IPS DF 6.9 (cell line): Measurements from ENCODE around the gene ERVV-1.
A peak's percentile ranks its signal among the peaks of the same experiment; 100 is the strongest.

Experiments used
- DNase-seq: peaks from one replicate; pipeline ENCODE4 v3.0.0-alpha.2; 2013; ENCODE audit warnings: low read depth, low spot score
- H3K27ac ChIP-seq: one replicate; pipeline ENCODE4 v1.5.1; 2013; ENCODE audit warnings: low read length, control low read depth
- H3K27me3 ChIP-seq: 2 replicates; pipeline ENCODE4 v1.6.1; 2013; ENCODE audit warnings: mild to moderate bottlenecking, low read length; ENCODE audit not compliant: control insufficient read depth, insufficient read depth
- H3K36me3 ChIP-seq: 2 replicates; pipeline ENCODE4 v1.6.1; 2013; ENCODE audit warnings: low read length; ENCODE audit not compliant: control insufficient read depth, insufficient read depth
- H3K4me1 ChIP-seq: 2 replicates; pipeline ENCODE4 v1.6.1; 2013; ENCODE audit warnings: low read length; ENCODE audit not compliant: control insufficient read depth, insufficient read depth
- H3K4me3 ChIP-seq: 2 replicates; pipeline ENCODE4 v1.5.1; 2013; ENCODE audit warnings: mild to moderate bottlenecking, low read length
- H3K9me3 ChIP-seq: 2 replicates; pipeline ENCODE4 v1.6.1; 2013; ENCODE audit warnings: low read length, inconsistent platforms; ENCODE audit not compliant: control insufficient read depth, insufficient read depth
- WGBS: extraction: QIAGEN DNeasy Blood & Tissue Kit; methylation state at CpG from one replicate; pipeline ENCODE4 v1.1.7; 2013; ENCODE audit warnings: mixed read lengths, missing lambda C conversion rate; ENCODE audit not compliant: insufficient read length, insufficient coverage; 5-methylcytosine and 5-hydroxymethylcytosine counted together

Gene ERVV-1

DNA sequence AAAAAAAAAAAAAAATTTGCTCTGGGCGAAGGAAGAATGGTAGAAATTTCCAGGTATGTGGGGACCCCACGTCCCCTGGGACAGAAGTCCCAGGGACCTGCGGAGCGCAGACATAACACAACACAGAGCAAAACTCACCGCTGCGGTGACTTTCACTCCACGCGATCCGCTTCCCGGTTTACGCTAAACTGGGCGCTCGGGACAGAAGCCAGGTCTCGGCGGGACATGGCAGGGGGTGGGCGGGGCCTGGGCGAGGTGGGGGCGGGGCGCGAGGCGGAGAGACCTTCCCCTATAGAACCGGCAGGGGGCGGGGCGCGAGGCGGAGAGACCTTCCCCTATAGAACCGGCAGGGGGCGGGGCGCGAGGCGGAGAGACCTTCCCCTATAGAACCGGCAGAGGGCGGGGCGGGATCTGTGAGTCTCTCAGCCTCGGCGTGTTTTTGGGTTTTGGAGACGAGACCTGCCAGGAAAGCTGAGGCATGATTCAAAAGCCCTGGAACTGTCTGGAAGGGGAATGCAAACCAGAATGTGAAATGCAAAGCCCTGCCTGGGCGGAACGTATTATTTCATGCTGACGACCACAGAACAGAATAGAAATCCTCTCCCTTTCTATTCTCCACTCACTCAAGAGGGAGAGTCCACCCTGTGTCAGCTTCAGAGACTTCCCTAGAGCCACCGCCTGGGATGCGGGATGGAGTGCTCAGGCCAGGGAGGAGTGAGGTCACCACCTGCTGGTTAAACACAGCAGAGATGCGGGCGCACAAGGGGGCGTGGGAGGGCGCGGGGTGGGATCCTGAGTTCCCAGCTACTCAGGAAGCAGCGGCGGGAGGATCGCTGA lies 20.2 kb upstream of the ERVV-1 start:
- H3K27me3 ChIP-seq = peaks cover 5% of the 10 kb centered on the region; the same call in 1 of the 2 replicates
- no peak for DNase-seq
- H3K27ac ChIP-seq = no peak overlapping the region
- no peaks in the 10 kb centered on the region for H3K9me3 ChIP-seq
- H3K4me1 ChIP-seq = no peaks in the 10 kb centered on the region; the same call in 1 of the 2 replicates
- no CpG with 5 or more reads among the region's 50 CpGs for WGBS
- H3K4me3 ChIP-seq = peak overlapping the region; percentile 44; the same call in 1 of the 2 replicates
- H3K36me3 ChIP-seq = no peaks in the 10 kb centered on the region

- Histone ChIP-seq H3K27ac (no peak overlapping the region), H3K27me3 (peaks cover 8% of the 10 kb centered on the region; the same call in 1 of the 2 replicates), H3K4me3 (no peak overlapping the region), H3K36me3 (no peaks in the 10 kb centered on the region), H3K4me1 (no peaks in the 10 kb centered on the region; the same call in 1 of the 2 replicates), H3K9me3 (no peaks in the 10 kb centered on the region)
- DNase-seq = no peak
- no CpG with 5 or more reads among the region's 7 CpGs for WGBS
Measured at GRCh38 chr19:52995711-52996110, 18.0 kb upstream of the ERVV-1 start.

DNA sequence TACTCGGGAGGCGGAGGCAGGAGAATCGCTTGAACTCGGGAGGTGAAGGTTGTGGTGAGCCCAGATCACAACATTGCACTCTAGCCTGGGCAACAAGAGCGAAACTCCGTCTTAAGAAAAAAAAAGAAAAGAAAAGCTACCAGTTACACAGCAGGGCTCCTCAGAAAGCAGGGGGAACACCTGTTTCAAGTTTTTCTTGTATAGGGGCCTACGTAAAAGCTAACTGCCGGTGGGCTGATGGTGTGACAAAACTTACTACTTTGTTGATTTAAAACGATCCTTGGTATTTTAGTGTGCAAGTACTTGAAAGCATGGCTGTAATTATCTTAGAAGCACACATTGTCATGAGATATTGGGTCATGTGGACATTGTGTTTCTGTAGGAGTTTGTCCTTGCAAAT lies 15.7 kb upstream of the ERVV-1 start:
- H3K9me3 ChIP-seq = no peaks in the 10 kb centered on the region

GRCh38 chr19:53002479-53002878 lies 11.2 kb upstream of the ERVV-1 start:
- Histone ChIP-seq H3K36me3 (no peaks in the 10 kb centered on the region), H3K4me1 (no peaks in the 10 kb centered on the region; the same call in 1 of the 2 replicates), H3K4me3 (no peak overlapping the region), H3K9me3 (no peaks in the 10 kb centered on the region), H3K27me3 (peaks cover 2% of the 10 kb centered on the region; the same call in 1 of the 2 replicates), H3K27ac (no peak overlapping the region)
- no CpG with 5 or more reads among the region's 2 CpGs for WGBS
- DNase-seq = no peak

More for the DNA sequence above, 15.7 kb upstream of the ERVV-1 start:
- H3K27me3 ChIP-seq = peaks cover 4% of the 10 kb centered on the region; the same call in 1 of the 2 replicates
- peak overlapping the region; percentile 1; the same call in 1 of the 2 replicates for H3K4me3 ChIP-seq
- no peaks in the 10 kb centered on the region; the same call in 1 of the 2 replicates for H3K4me1 ChIP-seq
- no peak for DNase-seq
- no peaks in the 10 kb centered on the region for H3K36me3 ChIP-seq
- WGBS = no CpG with 5 or more reads among the region's 9 CpGs
- H3K27ac ChIP-seq = no peak overlapping the region

DNA sequence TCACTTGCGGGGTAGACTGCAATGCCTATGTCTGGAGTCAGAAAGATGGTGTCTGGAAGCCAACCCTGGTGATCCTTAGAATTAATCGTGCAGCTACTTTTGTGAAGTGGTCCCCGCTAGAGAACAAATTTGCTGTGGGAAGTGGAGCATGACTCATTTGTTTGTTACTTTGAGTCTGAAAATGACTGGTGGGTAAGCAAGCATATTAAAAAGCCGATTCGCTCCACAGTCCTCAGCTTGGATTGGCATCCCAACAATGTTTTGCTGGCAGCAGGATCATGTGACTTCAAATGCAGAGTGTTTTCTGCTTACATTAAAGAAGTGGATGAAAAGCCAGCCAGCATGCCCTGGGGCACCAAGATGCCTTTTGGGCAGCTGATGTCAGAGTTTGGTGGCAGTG lies 9.5 kb upstream of the ERVV-1 start:
- WGBS = no CpG with 5 or more reads among the region's 5 CpGs
- Histone ChIP-seq H3K27me3 (no peaks in the 10 kb centered on the region; the same call in 1 of the 2 replicates), H3K36me3 (no peaks in the 10 kb centered on the region), H3K27ac (no peak overlapping the region), H3K9me3 (no peaks in the 10 kb centered on the region), H3K4me3 (no peak overlapping the region), H3K4me1 (no peaks in the 10 kb centered on the region)
- DNase-seq = no peak

- WGBS = no CpG with 5 or more reads among the region's 7 CpGs
- no peaks in the 10 kb centered on the region for H3K36me3 ChIP-seq
- no peak overlapping the region for H3K27ac ChIP-seq
- no peaks in the 10 kb centered on the region for H3K27me3 ChIP-seq
- H3K4me3 ChIP-seq = no peak overlapping the region
- H3K4me1 ChIP-seq = no peaks in the 10 kb centered on the region
- no peaks in the 10 kb centered on the region for H3K9me3 ChIP-seq
- DNase-seq = no peak
Measured at GRCh38 chr19:53007200-53007599, 6.5 kb upstream of the ERVV-1 start.

- no peak overlapping the region for H3K4me3 ChIP-seq
- H3K4me1 ChIP-seq = no peaks in the 10 kb centered on the region
- no peak for DNase-seq
- no peaks in the 10 kb centered on the region for H3K36me3 ChIP-seq
- no peaks in the 10 kb centered on the region for H3K27me3 ChIP-seq
- no CpG with 5 or more reads among the region's 5 CpGs for WGBS
- no peak overlapping the region for H3K27ac ChIP-seq
- no peaks in the 10 kb centered on the region for H3K9me3 ChIP-seq
Measured at GRCh38 chr19:53007606-53008005, 6.1 kb upstream of the ERVV-1 start.

DNA sequence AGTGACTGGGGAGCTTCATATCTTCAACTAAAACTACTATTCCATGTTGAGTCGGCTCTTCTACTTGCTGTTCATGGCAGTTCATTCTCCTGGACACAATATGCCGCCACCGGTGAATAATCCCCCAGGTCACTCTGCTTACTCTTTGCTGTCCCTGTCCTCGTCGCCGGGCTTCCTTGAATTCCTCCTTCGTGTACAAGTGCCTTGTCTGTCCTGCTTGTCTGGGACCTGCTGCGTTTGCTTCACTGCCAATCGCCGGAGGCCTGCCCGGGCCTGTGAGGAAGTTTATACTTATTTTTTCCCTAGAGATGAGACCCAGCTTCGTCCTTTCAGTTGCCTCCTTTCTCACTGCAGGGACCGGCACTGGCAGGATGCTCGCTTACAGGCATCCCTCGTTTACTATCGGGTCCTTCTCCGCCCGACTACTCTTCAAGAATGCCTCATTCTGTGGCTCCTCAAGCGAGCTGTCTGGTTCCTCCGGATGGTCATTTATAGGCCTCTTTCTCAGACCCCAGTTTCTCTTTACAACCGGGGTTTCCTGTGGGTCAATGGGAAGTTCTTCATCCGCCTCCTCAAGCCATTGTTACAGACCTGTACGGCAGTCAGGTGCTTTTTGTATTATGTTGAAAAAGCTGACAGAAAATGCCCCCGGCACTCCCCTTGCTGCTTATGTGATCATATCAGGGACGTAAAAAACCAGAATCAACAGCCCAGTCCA lies 5.5 kb upstream of the ERVV-1 start:
- Histone ChIP-seq H3K27me3 (no peaks in the 10 kb centered on the region), H3K4me1 (no peaks in the 10 kb centered on the region), H3K4me3 (no peak overlapping the region), H3K9me3 (no peaks in the 10 kb centered on the region), H3K36me3 (no peaks in the 10 kb centered on the region), H3K27ac (no peak overlapping the region)
- WGBS = no CpG with 5 or more reads among the region's 25 CpGs
- no peak for DNase-seq

- no peaks in the 10 kb centered on the region for H3K27me3 ChIP-seq
- no peaks in the 10 kb centered on the region for H3K36me3 ChIP-seq
- H3K27ac ChIP-seq = no peak overlapping the region
- WGBS = no CpG with 5 or more reads among the region's 9 CpGs
- H3K9me3 ChIP-seq = no peaks in the 10 kb centered on the region
- H3K4me3 ChIP-seq = no peak overlapping the region
- DNase-seq = no peak
- H3K4me1 ChIP-seq = no peaks in the 10 kb centered on the region
Measured at GRCh38 chr19:53010494-53010893, 3.2 kb upstream of the ERVV-1 start.

DNA sequence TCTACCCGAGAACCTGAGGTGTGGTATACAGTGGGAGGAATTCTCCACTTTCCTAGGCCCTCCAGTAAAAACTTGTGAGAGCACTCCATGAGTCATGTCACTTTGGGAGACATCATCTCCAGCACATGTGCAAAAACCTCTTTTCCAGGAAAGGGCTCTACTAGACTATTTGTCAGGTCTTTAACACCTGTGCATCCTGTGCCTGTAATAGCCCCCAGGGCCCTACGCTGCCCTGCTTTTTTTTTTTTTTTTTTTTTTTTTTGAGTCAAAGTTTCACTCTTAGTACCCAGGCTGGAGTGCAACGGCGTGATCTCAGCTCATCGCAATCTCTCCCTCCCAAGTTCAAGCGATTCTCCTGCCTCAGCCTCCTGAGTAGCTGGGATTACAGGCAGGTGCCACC lies 1.7 kb upstream of the ERVV-1 start:
- H3K4me1 ChIP-seq = peaks cover 2% of the 10 kb centered on the region; the same call in 1 of the 2 replicates
- H3K9me3 ChIP-seq = no peaks in the 10 kb centered on the region
- no peaks in the 10 kb centered on the region for H3K36me3 ChIP-seq
- no peak overlapping the region for H3K4me3 ChIP-seq
- no peak overlapping the region for H3K27ac ChIP-seq
- WGBS = no CpG with 5 or more reads among the region's 6 CpGs
- no peak for DNase-seq
- H3K27me3 ChIP-seq = no peaks in the 10 kb centered on the region
